H1 (cell line): ENCODE data around the gene TRABD2B. TPM values are rescaled to one million over a fixed set of nuclear protein-coding genes. Genes with fewer than 3 reads are reported as not detected.

Experiments
- CTCF ChIA-PET: fragments of 300-600 bp; sonication (Branson Sonifier 250); formaldehyde crosslinking; loops from one replicate; lab custom pipeline; 2021; ENCODE audit not compliant: partially characterized antibody; lab: Charles Lee
- POLR2A ChIA-PET: fragments of 300-600 bp; sonication (Branson Sonifier 250); formaldehyde crosslinking; loops from one replicate; lab custom pipeline; 2021; ENCODE audit warnings: inconsistent platforms; ENCODE audit not compliant: partially characterized antibody; lab: Charles Lee
- DNase-seq, 2 experiments: peaks; one replicate each; pipeline versions ENCODE4 v3.0.0 to v3.0.0-alpha.2; 2010 to 2022; ENCODE audit warnings: low spot score in 2 of 2, low read depth in 1 of 2, mixed read lengths in 1 of 2
- FAIRE-seq: peaks from 2 replicates; lab custom pipeline; 2011; peaks lifted over from hg19 to GRCh38; lab: Jason Lieb, UNC
- H2AFZ ChIP-seq: 2 replicates; pipeline ENCODE4 v1.8.1; 2012; ENCODE audit warnings: low read length, inconsistent platforms
- H2AK5ac ChIP-seq: 2 replicates; pipeline ENCODE4 v1.6.1; 2013; ENCODE audit warnings: low read depth, low read length
- H2BK120ac ChIP-seq: replicated peaks from 2 replicates; pipeline ENCODE3; 2013; ENCODE audit warnings: low read depth, low read length, inconsistent platforms
- H2BK12ac ChIP-seq: 2 replicates; pipeline ENCODE4 v1.6.1; 2013; ENCODE audit warnings: low read depth, low read length
- H2BK15ac ChIP-seq: 2 replicates; pipeline ENCODE4 v1.6.1; 2013; ENCODE audit warnings: low read length
- H2BK20ac ChIP-seq: 2 replicates; pipeline ENCODE4 v1.6.1; 2013; ENCODE audit warnings: low read length
- H2BK5ac ChIP-seq: 2 replicates; pipeline ENCODE4 v1.6.1; 2013; ENCODE audit warnings: low read depth, low read length
- H3K14ac ChIP-seq: 2 replicates; pipeline ENCODE4 v1.6.1; 2013; ENCODE audit warnings: inconsistent platforms; ENCODE audit not compliant: insufficient read length
- H3K18ac ChIP-seq: 2 replicates; pipeline ENCODE4 v1.6.1; 2013; ENCODE audit warnings: low read length; ENCODE audit errors: extremely low read depth
- H3K23ac ChIP-seq: 2 replicates; pipeline ENCODE4 v1.6.1; 2013; ENCODE audit warnings: inconsistent platforms; ENCODE audit not compliant: insufficient read length
- H3K23me2 ChIP-seq: 2 replicates; pipeline ENCODE4 v1.6.1; 2013; ENCODE audit warnings: low read depth, low read length
- H3K27ac ChIP-seq: 2 replicates; pipeline ENCODE4 v1.6.1; 2011; ENCODE audit warnings: low read depth, low read length, inconsistent platforms
- H3K27me3 ChIP-seq, 4 experiments: replicated peaks in 1 of 4; 1 replicate in 1 of 4; 2 replicates in 3 of 4; pipeline versions ENCODE4 v1.6.1 to v1.8.1; 2011 to 2013; ENCODE audit warnings: low read length in 3 of 4, mild to moderate bottlenecking in 3 of 4, inconsistent platforms in 2 of 4, mixed read lengths in 2 of 4, moderate library complexity in 1 of 4; ENCODE audit not compliant: control insufficient read depth in 3 of 4, insufficient read depth in 3 of 4; ENCODE audit errors: extremely low read depth in 1 of 4
- H3K36me3 ChIP-seq, 4 experiments: 2 replicates each; pipeline versions ENCODE4 v1.6.1 to v1.8.1; 2011 to 2013; ENCODE audit warnings: mild to moderate bottlenecking in 4 of 4, low read length in 3 of 4, moderate library complexity in 2 of 4, control low read depth in 1 of 4, inconsistent platforms in 1 of 4; ENCODE audit not compliant: insufficient read depth in 4 of 4, control insufficient read depth in 2 of 4
- H3K4ac ChIP-seq: replicated peaks from 2 replicates; pipeline ENCODE3; 2013; ENCODE audit warnings: low read length, low read depth, mixed read lengths, inconsistent platforms; ENCODE audit not compliant: insufficient read length
- H3K4me1 ChIP-seq, 4 experiments: replicated peaks in 1 of 4; 1 replicate in 1 of 4; 2 replicates in 3 of 4; pipeline versions ENCODE4 v1.6.1 to v1.8.1; 2011 to 2013; ENCODE audit warnings: low read length in 3 of 4, inconsistent platforms in 2 of 4, mixed read lengths in 1 of 4; ENCODE audit not compliant: insufficient read depth in 4 of 4, control insufficient read depth in 3 of 4
- H3K4me2 ChIP-seq, 2 experiments: 2 replicates each; pipeline versions ENCODE4 v1.6.1 to v1.8.1; 2011 to 2013; ENCODE audit warnings: low read depth in 2 of 2, low read length in 2 of 2, control low read depth in 1 of 2, inconsistent platforms in 1 of 2, mild to moderate bottlenecking in 1 of 2; ENCODE audit not compliant: insufficient read depth in 1 of 2
- H3K4me3 ChIP-seq, 4 experiments: fragments of 200-600, 300-600 bp in 1 of 4; sonication (generic), shearing (Covaris generic), sonication (Bioruptor Twin) in 1 of 4; 2 replicates each; pipeline versions ENCODE4 v1.5.1 to v1.8.1; 2011 to 2016; ENCODE audit warnings: low read length in 4 of 4, low read depth in 3 of 4, control low read depth in 2 of 4, inconsistent platforms in 2 of 4, mild to moderate bottlenecking in 2 of 4, mixed read lengths in 1 of 4, moderate library complexity in 1 of 4; ENCODE audit not compliant: insufficient read depth in 2 of 4; ENCODE audit errors: extremely low read depth in 1 of 4
- H3K56ac ChIP-seq: replicated peaks from 2 replicates; pipeline ENCODE3; 2013; ENCODE audit warnings: low read depth, mild to moderate bottlenecking, mixed read lengths, low read length, inconsistent platforms; ENCODE audit not compliant: insufficient read length
- H3K79me1 ChIP-seq: 2 replicates; pipeline ENCODE4 v1.6.1; 2013; ENCODE audit warnings: low read depth, low read length, control low read depth
- H3K79me2 ChIP-seq, 2 experiments: 2 replicates each; pipeline versions ENCODE4 v1.6.1 to v1.8.1; 2012 to 2013; ENCODE audit warnings: low read length in 2 of 2, mild to moderate bottlenecking in 2 of 2, inconsistent platforms in 1 of 2; ENCODE audit not compliant: insufficient read depth in 2 of 2, control insufficient read depth in 1 of 2
- H3K9ac ChIP-seq, 4 experiments: replicated peaks in 1 of 4; 1 replicate in 1 of 4; 2 replicates in 3 of 4; pipeline versions ENCODE4 v1.6.1 to v1.8.1; 2011 to 2013; ENCODE audit warnings: low read depth in 3 of 4, low read length in 3 of 4, control low read depth in 2 of 4, mild to moderate bottlenecking in 2 of 4, moderate library complexity in 2 of 4, inconsistent platforms in 1 of 4; ENCODE audit errors: extremely low read depth in 1 of 4
- H3K9me3 ChIP-seq, 2 experiments: 2 replicates each; pipeline versions ENCODE4 v1.6.1 to v1.8.1; 2012 to 2013; ENCODE audit warnings: mild to moderate bottlenecking in 2 of 2, moderate library complexity in 2 of 2, control low read depth in 1 of 2, inconsistent platforms in 1 of 2, low read depth in 1 of 2, low read length in 1 of 2, mixed read lengths in 1 of 2; ENCODE audit not compliant: insufficient read depth in 2 of 2
- H4K20me1 ChIP-seq, 2 experiments: replicated peaks in 1 of 2; 2 replicates each; pipeline versions ENCODE3 to v1.8.1; 2011 to 2013; ENCODE audit warnings: inconsistent platforms in 2 of 2, low read length in 2 of 2, mild to moderate bottlenecking in 1 of 2; ENCODE audit not compliant: insufficient read depth in 2 of 2, control insufficient read depth in 1 of 2
- H4K5ac ChIP-seq: 2 replicates; pipeline ENCODE4 v1.6.1; 2013; ENCODE audit warnings: low read length, low read depth, mixed read lengths, inconsistent platforms; ENCODE audit not compliant: insufficient read length
- H4K8ac ChIP-seq: 2 replicates; pipeline ENCODE4 v1.8.0; 2013; ENCODE audit warnings: mild to moderate bottlenecking, moderate library complexity, low read length, inconsistent platforms; ENCODE audit not compliant: insufficient read depth; ENCODE audit errors: extremely low read depth
- H4K91ac ChIP-seq: replicated peaks from 2 replicates; pipeline ENCODE3; 2013; ENCODE audit warnings: low read length, mixed read lengths, inconsistent platforms; ENCODE audit not compliant: insufficient read length
- BCL11A ChIP-seq, 2 experiments: IDR thresholded peaks; one replicate each; pipeline ENCODE4 v1.6.1; 2011; ENCODE audit warnings: low read depth in 2 of 2, low read length in 2 of 2, mild to moderate bottlenecking in 2 of 2
- CTBP2 ChIP-seq: IDR thresholded peaks from 2 replicates; pipeline ENCODE4 v1.7.0; 2011; ENCODE audit warnings: borderline replicate concordance, mild to moderate bottlenecking, moderate library complexity, mixed read lengths, low read length; ENCODE audit not compliant: insufficient read depth, insufficient read length
- NANOG ChIP-seq: IDR thresholded peaks from 2 replicates; pipeline ENCODE4 v1.6.1; 2011; ENCODE audit warnings: low read length, low read depth, mild to moderate bottlenecking, inconsistent platforms; ENCODE audit not compliant: insufficient read depth, poor library complexity, severe bottlenecking
- RAD21 ChIP-seq, 2 experiments: IDR thresholded peaks in 1 of 2; conservative IDR thresholded peaks in 1 of 2; 2 replicates each; pipeline ENCODE4 v1.6.1; 2011; ENCODE audit warnings: low read depth in 2 of 2, low read length in 2 of 2, improper control_type of control experiment in 1 of 2, inconsistent platforms in 1 of 2, mild to moderate bottlenecking in 1 of 2, moderate library complexity in 1 of 2
- YY1 ChIP-seq: IDR thresholded peaks from 2 replicates; pipeline ENCODE4 v1.6.1; 2011; ENCODE audit warnings: low read depth, mild to moderate bottlenecking, low read length
- WGBS, 2 experiments: shearing (Covaris generic) in 1 of 2; methylation state at CpG; one replicate each; pipeline versions ENCODE4 v1.1.6 to v1.1.7; 2013 to 2015; ENCODE audit warnings: low lambda C conversion rate in 2 of 2, mixed read lengths in 2 of 2, inconsistent platforms in 1 of 2, low coverage in 1 of 2, missing lambda C conversion rate in 1 of 2; ENCODE audit not compliant: insufficient replicate concordance in 2 of 2, insufficient coverage in 1 of 2, insufficient read length in 1 of 2; ENCODE audit errors: extremely low coverage in 1 of 2, missing lambda C conversion rate in 1 of 2; 5-methylcytosine and 5-hydroxymethylcytosine counted together
- polyA plus RNA-seq, 7 experiments: library from polyadenylated mRNA; depleted of rRNA in 3 of 7; stranded (reverse) in 5 of 7; unstranded in 2 of 7; fragments of >200 nt in 5 of 7; fragments of 200-250 nt in 2 of 7; gene quantifications; 1 replicate in 5 of 7; 2 replicates in 1 of 7; 4 replicates in 1 of 7; pipeline versions ENCODE4 v1.2.1 to v1.2.3, GENCODE V29; 2011 to 2013; ENCODE audit warnings: missing spikeins in 2 of 7, mixed read lengths in 2 of 7
- total RNA-seq: library from RNA; stranded (reverse); fragmentation: NEBNext Ultra II Directional; extraction: Animal tissue kit (Norgen Biotek cat#: 25700); gene quantifications from 2 replicates; pipeline ENCODE4 v1.2.1, GENCODE V29; 2021
- TF ChIP-seq, protein P1 (sequence below): IDR thresholded peaks from 2 replicates; pipeline ENCODE4 v1.6.1; 2011; ENCODE audit warnings: low read depth, mild to moderate bottlenecking, low read length; ENCODE audit not compliant: insufficient read depth

The TRABD2B gene
- total and polyA plus RNA-seq, 2 of the 8 experiments (the other 6 are each of a cell fraction or from before 2014, with no cell fraction given) = 0.95 to 3.4 TPM

GRCh38 chr1:47898133-47898845 is 98.9 kb downstream of the TRABD2B start:
- peak; percentile 26 for TF ChIP-seq NANOG
- peak; percentile 55 for TF ChIP-seq CTBP2
- TF ChIP-seq YY1 = 0 out of 2 replicates have a peak, but pooled peaks have one; percentile 64
- TF ChIP-seq, protein P1, sequence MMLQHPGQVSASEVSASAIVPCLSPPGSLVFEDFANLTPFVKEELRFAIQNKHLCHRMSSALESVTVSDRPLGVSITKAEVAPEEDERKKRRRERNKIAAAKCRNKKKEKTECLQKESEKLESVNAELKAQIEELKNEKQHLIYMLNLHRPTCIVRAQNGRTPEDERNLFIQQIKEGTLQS = no peak
- peak in 1 of 2 experiments; percentile 6; a peak in 1 of 4 replicates for TF ChIP-seq RAD21 (IDR thresholded peaks at IDR 0.05 in 1 of 2, conservative IDR thresholded peaks at IDR 0.05 in 1 of 2; ENCODE audit: low read depth in 2 of 2, low read length in 2 of 2)
- TF ChIP-seq BCL11A (IDR thresholded peaks at IDR 0.05; ENCODE audit: low read depth in 2 of 2, low read length in 2 of 2) = no peak
- Histone ChIP-seq H3K14ac (no peak overlapping the region), H2BK15ac (no peak overlapping the region), H3K27ac (no peak overlapping the region), H3K4me1 (peaks cover 18 to 39% (median 29%) of the 10 kb centered on the region in 4 experiments), H3K4me3 (no peak overlapping the region), H3K9ac (no peak overlapping the region), H4K91ac (peak overlapping the region; percentile 18), H2BK20ac (no peak overlapping the region), H2BK120ac (no peak overlapping the region), H3K79me2 (no peaks in the 10 kb centered on the region), H4K8ac (no peak overlapping the region), H2BK12ac (no peak overlapping the region), H4K5ac (no peak overlapping the region), H3K23ac (no peak overlapping the region), H3K27me3 (no peaks in the 10 kb centered on the region), H2AK5ac (no peak overlapping the region), H2AFZ (no peak overlapping the region), H4K20me1 (no peaks in the 10 kb centered on the region), H3K23me2 (no peaks in the 10 kb centered on the region), H3K56ac (no peak overlapping the region), H3K36me3 (no peaks in the 10 kb centered on the region; a peak in 1 of 8 replicates), H3K18ac (no peak overlapping the region; the same call in 1 of the 2 replicates), H3K4ac (no peak overlapping the region), H2BK5ac (no peak overlapping the region), H3K9me3 (no peaks in the 10 kb centered on the region), H3K4me2 (peak overlapping the region; percentile 17 to 40; a peak in 3 of 4 replicates), H3K79me1 (no peaks in the 10 kb centered on the region)
- CTCF ChIA-PET = interaction anchor here (0.8 to 2.2 kb wide), 6 partner anchors 13 to 142 kb away, joined by 3 to 6 read pairs (median 4); no protein-coding TSS in a partner anchor
- 39% methylated on average over 6 of the region's 6 CpGs; no CpG with 5 or more reads in 1 of the 2 experiments for WGBS, 2 experiments
- peak; percentile 78 for FAIRE-seq
- DNase-seq = peak; percentile 13 to 53
- POLR2A ChIA-PET = no interaction called here
